HG03159 (cell line): ENCODE measurements around the gene ABHD16B.
"Not testable (repeated sequence)": the region's sequence is repeated elsewhere in the genome, so short reads cannot be mapped to it uniquely, and the experiment has no call there.

Experiments used
- ATAC-seq: cut with Tn5 transposase; IDR thresholded peaks from one replicate; pipeline ENCODE4 v1.9.1; 2021; ENCODE audit warnings: mild to moderate bottlenecking, moderate library complexity; ENCODE audit not compliant: unreplicated experiment

Gene ABHD16B

DNA sequence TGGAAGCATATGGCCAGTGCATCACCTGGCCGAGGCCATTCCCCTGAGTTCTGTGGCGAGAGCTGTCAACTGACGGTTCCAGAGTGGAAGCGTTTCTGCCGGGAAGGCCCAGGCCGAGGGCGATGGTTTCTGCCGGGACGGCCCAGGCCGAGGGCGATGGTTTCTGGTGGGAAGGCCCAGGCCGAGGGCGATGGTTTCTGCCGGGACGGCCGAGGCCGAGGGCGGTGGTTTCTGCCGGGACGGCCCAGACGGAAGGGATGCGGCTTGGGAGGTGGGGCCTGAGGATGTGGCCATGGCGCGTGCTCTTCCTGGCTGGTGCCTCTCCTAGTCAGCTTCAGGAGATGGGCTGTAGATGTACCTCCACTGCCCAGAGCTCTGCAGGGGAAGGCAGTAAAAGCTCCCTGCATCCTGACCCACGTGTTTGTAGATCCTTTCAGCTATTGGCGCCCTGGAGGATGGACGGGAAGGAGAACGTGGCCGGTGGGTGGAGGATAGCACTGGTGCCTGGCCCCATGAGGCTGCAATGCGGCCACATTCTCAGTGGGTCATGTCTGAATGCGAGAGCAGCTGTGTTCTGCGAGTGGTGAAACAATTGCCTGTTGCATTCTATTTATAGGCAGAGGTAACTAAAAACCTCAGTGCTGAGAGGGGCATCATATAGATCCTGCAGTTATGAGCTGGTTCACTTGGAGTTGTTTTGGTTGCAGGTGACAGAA lies 16.6 kb downstream of the ABHD16B start:
- ATAC-seq, result no peak

DNA sequence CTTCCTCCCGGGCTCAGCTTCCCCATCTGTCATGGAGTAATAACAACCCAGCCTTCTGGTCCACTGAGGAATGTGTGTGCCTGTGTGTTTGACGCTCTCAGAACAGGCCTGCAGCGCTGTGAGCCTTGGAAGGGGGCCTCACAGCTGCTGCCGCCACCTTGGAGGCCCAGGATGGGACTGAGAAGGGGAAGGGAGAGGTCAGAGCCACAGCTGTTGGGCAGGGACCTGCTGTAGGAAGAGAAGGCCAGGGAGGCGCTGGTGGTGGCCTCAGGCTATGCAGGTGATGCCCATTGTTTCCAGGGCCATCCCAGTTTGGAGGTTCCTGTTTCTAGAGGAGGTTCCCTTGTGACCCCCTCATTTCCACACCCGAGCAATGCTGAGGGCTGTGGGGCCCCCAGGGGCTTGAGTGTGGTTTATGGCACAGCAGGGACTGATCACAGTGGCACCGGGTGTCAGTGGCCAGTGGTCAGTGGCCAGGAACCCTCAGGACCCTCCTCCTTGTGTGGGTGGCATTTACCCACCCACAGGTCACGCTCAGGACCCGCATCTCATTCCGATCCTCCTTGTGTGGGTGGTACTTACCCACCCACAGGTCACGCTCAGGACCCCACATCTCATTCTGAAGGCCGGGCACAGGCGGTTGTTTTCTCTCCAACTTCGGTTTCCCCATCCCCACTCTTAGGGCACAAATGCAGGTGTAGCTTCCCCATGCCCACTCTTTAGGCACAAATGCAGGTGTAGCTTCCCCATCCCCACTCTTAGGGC lies 17.8 kb downstream of the ABHD16B start:
- no peak for ATAC-seq

DNA sequence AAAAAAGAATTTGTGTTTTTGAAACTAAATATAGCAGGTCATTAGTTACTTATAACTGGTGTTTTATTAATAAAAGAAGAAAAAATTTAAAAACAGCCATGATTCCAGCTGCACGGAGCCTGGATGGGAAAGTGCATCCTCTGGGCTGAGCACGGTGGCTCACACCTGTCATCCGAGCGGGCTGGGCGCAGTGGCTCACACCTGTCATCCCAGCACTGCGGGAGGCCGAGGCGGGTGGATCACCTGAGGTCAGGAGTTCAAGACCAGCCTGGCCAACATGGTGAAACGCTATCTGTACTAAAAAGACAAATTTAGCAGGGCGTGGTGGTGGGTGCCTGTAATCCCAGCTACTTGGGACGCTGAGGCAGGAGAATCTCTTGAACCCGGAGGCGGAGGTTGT lies 19.6 kb downstream of the ABHD16B start:
- not testable (repeated sequence) for ATAC-seq

DNA sequence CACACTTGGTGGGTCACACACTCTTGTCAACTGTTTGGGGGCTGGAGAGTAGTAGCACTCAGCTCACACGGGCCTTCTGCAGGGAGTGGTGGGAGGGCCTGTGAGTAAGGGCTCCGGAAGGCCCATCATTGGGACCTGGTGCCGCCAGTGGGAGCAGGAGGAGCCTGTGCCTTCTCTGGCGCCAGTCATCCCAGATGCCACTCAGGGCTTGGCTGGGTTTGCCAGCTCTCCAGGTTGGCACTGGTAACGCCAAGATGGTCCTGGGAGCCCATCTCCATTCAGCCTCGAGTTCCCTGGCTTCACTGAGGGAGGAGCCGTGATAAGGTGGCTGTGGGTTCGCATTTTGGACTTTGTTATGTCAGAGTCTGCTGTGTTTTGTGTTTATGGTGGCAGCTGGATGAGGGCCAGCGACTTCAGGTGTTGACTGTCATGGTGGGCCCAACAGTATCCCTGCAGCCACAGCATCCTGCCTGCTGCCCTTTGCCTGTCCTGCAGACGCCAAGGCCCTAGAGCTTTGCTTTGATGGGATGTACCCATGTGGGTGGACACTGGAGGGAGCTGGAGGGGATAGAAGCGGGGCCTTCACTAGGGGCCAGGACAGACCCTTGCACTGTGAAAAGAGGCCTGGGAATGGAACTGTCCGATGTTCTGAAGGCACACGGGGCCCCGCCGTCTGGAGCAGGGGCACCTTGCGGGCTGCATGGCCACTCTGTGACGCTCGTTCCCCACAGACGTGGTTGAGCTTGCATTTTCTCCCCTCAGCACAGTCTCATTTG lies 20.3 kb downstream of the ABHD16B start:
- ATAC-seq, result no peak

DNA sequence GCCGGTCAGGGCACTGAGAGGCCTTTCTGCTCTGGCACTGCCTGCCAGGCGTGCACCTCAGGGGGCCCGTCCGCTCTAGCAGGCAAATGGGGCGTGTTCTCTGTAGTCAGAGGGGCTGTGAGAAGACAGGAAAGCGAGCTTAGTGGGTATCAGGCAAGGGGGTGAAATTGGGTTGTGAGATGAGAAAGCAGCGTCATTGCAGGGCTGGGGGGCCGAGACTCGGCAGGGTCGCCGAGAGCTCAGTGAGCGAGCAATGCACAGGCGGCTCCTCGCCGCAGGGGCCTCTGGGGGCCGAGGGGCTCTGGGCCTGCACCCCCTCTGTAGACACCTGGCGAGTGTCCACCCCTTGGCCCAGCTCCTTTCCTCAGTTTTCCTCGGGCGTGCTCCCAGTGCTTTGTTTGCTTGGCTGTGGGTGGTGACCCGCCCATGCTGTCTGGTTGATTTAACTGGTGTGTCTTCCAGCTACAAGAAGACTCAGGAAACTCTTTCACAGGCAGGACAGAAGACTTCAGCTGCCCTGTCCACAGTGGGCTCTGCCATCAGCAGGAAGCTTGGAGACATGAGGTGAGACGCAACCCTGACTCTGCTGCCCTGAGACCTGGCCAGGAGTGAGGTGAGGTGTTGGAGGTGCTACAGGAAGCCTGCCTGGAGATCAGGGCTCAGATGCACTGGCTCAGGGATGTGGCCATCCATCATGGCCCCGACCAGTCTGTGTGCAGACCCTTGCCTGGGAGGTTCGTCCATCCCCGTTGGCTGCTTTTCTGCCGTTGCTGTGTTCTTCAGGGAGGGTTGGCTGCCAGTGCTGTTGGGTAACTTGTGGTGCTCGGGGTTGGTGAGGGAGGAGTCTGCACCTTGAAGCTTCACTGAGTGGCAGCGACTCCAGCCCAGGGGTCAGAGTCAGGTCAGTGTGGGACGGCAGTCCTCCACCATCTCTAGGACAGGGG lies 21.2 kb downstream of the ABHD16B start:
- no peak for ATAC-seq

DNA sequence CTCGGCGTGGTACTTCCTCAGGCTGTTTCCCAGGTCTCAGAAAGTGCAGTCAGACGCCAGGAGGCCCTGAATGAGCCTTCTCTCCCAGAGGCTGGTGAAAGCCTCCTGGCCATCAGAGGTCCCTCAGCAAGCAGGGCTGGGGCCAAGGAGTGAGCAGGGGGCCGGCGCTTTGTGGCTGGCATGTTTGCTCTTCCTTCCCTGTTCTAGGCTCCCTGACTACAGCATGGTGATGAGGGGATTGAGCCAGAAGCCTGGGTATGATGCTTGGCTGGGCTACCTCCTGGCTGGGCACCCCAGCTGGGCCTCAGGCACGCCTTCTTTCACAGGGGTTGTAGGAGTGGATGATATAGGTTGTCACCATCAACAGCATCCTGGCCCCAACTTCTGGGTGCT lies 21.9 kb downstream of the ABHD16B start:
- no peak for ATAC-seq

DNA sequence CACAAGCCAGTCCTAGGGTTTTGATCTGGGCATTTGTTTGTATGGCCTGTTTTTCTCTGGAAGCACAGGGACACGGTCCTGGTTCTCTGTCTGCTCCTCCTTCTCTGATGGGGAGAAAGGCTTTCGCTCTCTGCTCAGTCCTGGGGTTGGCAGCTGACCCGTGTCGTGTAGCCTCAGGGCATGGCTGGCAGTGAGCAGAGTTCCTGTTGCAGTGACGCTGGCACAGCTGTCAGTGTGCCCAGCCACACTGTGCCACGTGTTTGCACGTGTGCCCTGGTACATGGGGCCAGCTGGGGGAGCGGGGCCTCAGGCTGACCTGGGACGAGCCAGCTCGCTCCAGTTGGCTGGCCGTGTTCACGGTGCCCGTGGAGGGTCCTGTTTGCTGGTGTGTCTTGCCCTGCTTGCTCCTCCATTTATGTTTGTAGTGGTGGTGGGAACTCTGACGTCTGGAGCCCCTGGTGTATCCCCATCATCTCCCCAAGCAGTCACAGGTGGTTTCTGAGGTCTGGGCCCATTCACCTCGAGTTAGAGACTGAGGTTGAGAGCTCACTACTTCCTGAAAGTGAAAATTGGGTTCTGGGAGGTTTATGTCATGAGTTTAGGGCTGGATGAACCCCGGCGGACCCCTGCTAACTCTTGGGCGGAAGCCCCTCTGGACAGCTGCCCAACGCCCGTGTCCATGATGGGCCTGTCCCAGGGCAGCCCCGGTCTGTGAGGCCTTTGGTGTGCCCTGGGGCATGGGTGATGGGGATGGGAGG lies 23.4 kb downstream of the ABHD16B start:
- ATAC-seq, result no peak

DNA sequence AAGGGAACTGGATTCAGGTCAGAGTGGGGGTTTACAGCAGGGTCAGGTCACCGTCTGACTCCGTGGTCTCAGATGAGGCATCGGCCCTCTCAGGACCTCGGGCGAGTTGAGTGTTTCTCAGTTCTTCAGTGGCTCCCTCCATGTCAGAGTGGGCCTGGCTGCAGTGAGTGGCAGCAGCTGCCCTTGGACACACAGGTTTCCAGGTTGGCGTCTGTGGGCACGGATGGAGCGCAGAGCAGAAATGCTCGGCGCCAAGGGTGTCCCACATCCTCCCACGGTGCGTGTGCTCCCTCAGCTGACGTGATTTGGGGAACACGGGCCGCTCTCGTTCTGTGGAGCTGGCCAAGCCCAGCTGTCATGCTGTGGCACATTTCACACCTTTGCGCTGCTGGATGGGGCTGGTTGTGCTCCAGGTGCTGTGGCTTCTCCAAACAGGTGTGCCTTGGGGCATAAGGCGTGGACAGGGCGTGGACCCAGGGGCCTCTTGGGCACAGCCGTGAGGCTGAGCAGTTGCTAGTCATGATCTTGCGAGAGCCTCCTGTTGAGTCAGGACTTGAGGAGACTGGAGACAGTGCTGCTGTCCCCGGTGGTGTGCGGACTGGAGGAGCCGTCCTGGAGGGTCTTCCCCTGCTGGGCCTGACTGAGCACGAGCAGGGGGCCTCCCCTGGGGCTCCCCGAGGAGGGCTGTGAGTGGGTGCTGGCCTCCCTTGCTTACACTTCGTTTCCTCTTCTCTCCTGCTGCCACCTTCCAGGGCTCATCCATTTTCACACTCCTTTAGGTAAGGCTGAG lies 24.2 kb downstream of the ABHD16B start:
- no peak for ATAC-seq

DNA sequence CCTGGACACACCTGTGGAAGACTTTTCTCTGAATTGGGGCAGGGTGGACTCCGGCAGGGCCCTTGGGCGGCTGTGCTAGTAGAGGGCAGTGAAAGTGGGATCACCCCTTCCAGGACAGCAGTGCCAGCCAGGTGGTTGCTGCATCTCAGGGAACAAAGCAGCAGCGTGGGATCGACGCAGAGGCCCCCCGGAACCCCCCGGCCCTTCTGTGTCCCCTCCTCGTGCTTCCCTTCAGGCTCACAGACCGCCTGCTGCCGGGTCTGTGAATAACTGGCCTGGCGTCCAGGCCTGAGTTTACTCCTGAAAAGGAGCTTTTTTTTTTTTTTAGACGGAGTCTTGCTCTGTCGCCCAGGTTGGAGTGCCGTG lies 24.7 kb downstream of the ABHD16B start:
- ATAC-seq, result no peak

DNA sequence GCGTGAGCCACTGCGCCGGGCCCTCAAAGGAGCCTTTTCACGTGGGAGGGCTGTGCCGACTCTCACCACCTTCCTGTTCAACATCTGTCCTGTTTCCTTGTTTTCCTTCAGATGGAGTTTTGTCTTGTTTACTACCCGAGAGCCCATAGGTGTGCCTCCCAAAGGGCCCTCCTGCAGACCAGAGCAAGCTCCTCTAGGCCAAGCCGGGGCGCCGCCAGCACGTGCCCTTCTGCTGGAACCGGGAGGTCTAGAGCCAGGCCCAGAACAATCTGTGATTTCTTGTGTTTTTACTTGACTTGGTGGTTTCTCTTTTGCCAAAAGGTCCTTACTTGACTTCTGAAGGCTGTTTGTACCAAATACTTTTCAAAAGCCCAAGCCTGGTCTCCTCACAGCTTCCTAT lies 25.6 kb downstream of the ABHD16B start:
- no peak for ATAC-seq

DNA sequence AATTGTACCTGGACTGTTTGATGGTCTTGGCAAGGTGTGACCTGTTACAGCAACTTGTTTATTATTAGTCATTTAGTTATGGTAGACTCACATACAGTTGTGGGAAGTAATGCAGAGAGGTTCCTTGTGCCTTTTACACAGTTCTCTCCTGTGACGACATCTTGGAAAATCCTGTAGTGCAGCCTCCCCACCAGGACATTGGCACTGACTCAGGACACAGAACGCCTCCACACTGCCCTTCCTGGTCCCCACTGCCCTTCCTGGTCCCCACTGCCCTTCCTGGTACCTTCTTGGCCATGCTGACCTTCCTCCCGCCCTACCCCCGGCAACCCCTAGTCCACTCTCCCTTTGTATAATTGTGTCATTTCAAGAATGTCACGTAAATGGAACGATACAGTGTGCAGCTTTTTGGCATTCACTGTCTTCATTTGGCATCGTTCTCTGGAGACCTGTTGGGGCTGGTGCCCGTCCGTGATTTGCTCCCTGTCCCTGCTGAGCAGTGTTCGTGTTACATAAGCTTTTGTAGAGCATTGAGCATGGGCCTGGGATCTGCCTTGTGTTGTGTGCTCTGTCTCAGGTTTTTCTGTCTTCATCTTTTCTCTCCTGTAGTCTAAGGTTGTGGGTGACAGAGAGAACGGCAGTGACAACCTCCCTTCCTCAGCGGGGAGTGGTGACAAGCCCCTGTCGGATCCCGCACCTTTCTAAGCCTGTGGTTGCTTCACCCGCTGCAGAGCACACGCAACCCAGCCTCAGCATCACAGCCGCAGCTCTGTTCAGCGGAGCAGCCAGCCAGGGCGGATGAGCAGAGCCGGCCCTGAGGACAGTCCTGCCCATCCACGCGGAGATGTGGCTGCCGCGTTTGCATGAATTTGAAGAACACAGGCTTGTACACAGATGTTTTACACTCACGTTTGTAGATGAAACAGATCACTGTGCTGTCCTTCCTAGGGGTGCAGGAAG lies 28.2 kb downstream of the ABHD16B start:
- no peak for ATAC-seq

DNA sequence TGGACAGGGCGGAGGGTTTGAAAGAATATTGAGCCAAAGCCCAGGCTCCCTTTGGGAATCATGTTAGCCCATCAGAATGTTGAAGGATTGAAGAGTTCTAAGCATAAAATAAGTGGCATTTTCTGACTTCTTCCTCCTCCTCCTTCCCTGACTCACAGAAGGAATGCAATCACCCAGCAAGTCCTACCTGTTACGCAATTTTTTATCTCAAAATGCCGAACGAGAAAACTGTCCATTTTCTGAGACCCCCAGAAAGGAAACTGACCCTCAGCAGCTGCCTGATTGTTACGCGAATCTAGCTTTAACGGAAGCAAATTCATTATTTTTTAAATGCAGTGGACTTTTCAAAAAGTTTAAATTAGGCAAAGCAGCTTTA lies 28.9 kb downstream of the ABHD16B start:
- ATAC-seq, result no peak

DNA sequence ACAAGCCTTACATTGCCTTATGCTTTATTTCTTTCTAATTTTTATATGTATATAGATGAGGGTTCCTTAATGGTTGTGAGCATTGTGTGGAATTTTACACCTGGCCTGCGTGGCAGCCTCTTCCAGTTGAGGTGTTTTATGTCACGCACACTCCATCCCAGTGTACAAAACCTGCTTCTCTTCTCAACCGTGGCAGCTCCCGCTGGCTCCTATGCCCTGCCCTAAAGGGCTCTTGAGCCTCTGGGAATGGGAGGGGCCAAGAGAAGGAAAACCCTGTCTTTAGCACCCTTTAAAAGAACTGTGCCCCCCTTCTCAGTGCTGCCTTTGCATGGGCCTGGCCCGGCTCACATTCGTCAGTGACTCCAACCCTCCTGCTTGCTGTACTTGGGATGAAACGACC lies 29.3 kb downstream of the ABHD16B start:
- no peak for ATAC-seq

DNA sequence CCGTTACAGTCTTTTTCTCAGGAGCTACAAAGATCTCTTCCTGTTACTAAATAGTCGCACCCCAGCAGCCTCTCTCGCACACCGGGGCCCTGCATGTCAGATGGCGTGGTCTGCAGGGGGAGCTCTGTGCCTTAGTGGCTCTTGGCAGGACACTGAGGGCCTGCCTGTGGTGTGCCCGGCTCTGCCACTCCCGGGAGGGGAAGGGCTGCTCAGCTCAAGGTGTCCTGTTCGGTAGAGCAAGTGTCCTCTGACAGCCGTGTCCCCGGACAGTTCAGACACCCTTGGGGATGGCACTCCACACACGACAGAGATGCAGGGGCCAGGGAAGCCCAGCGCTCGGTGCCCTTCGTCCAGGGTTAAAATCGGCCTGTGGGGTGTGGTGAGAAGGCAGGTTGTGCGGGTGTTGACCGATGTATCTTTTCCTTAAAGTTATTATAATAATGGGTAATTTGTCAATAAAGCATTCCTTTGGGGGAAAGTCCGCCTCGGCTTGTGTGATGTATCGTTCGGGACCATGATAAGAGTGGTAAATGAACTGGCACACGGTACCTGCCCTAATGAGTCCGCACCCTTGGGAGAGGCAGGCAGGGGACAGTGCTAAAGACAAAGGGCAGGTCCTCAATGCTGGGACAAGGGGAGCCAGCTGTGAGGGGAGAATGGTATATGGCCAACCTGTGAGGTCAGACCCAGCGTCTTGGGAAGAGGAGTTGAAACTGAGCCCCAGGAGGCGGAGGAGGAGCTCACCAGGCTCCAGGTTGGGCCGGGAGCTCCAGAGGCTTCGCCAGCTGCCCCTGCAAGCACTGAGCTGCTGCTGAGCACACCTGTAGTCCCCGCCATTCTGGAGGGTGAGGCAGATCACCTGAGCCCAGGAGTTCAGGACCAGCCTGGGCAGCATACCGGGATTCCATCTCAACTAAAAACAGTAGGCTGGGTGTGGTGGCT lies 30.0 kb downstream of the ABHD16B start:
- ATAC-seq, result no peak

DNA sequence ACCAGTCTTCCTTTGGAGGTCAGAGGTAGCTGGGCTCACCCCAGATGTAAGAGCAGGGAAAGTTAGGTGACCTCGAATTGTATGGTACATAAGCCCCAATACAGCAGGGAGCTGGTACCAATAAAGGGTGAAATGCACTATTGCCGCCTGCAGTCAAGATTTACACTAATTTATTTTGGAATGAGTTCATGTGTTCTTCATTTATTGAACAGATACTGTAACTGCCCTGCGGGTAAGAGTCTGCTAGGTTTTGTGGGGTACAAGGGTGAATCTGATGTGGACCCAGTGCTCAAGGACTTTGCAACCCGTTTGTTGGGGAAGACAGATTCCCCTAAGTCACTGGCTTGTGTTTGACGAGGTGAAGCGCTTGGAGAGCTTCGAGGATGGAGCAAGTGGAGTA lies 31.1 kb downstream of the ABHD16B start:
- ATAC-seq, result no peak

DNA sequence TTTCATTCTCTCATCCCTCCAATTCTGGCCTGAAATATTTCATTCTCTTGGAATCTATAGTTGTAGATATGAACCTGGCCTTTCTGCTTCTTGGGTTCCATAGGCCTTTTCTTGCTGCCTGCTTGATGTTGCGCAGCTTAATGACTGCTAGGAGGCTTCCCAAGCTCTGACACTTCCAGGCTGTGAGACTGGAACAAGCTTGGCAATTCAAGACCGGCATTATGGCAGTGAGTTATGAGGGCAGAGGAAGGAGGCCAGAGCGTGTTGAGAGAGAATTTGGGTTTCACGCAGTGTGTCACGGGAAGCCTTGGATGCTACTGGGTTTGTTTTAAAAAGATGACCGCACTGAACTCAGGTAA lies 32.7 kb downstream of the ABHD16B start:
- ATAC-seq, result no peak
